ENCODE results near the gene CAPG. TPM values are rescaled to one million over a fixed set of nuclear protein-coding genes. Genes with fewer than 3 reads are reported as not detected.

CAPG gene
- total RNA-seq, 1 donor from 2014 or later: 441 TPM

GRCh38 chr2:85355521-85355920, 54.6 kb downstream of the CAPG start:
- H3K4me3 ChIP-seq (ENCODE audit: low read depth, low read length): peak overlapping the region; percentile 99
- no peak for DNase-seq (ENCODE audit: low read depth)
- no peak for TF ChIP-seq CTCF (conservative IDR thresholded peaks at IDR 0.05; ENCODE audit: low read depth, low read length)

DNA sequence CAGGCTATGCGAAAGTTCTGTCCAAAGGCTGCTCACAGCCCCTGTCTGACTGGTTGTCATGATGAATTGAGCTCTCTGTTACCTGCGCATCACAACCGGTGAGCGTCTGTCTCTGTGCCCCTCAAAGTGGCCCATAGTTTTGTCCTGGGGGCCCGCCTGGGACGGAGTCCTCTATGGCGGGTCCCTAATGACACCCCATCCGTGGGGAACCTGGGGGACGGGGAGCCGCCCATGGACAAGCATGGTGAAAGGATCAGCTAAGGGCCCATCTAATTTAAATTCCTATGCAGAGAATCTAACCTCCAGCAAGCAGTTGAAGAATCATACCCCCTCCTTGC, 55.1 kb downstream of the CAPG start:
- DNase-seq (ENCODE audit: low read depth): no peak
- TF ChIP-seq CTCF (conservative IDR thresholded peaks at IDR 0.05; ENCODE audit: low read depth, low read length): no peak
- peak overlapping the region; percentile 99 for H3K4me3 ChIP-seq (ENCODE audit: low read depth, low read length)

GRCh38 chr2:85354286-85355072, 55.7 kb downstream of the CAPG start, which contains the start of the genes ELMOD3 and RETSAT:
ELMOD3 (plus strand) TSS chr2:85354769; CDS start chr2:85357199, 2,430 bp downstream.
RETSAT (minus strand) TSS chr2:85354528; CDS start chr2:85354507, 21 bp downstream.
- TF ChIP-seq CTCF (conservative IDR thresholded peaks at IDR 0.05; ENCODE audit: low read depth, low read length): no peak
- H3K4me3 ChIP-seq (ENCODE audit: low read depth, low read length): peak within 1 kb of the TSS; percentile 99
- peak; percentile 95 for DNase-seq (ENCODE audit: low read depth)

GRCh38 chr2:85353876-85354285, 56.3 kb downstream of the CAPG start:
- no peak for DNase-seq (ENCODE audit: low read depth)
- TF ChIP-seq CTCF (conservative IDR thresholded peaks at IDR 0.05; ENCODE audit: low read depth, low read length): no peak
- H3K4me3 ChIP-seq (ENCODE audit: low read depth, low read length): peak overlapping the region; percentile 99

DNA sequence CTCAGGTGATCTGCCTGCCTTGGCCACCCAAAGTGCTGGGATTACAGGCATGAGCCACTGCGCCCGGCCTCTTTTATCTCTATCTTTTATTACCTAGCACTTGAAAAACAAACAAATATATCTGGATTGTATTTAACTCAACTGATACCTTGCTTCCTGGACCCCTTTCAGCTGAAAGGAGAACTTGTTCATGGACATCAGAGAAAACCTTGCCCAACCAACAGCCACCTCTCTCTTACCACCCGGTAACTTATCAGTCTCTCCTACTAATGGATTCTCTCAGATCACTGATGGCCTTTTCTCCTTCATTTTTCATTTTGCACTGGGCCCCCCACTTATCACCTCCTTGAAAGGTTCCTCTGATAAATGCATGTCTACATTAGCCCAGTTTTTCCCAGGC, 62.6 kb downstream of the CAPG start:
- TF ChIP-seq CTCF (conservative IDR thresholded peaks at IDR 0.05; ENCODE audit: low read depth, low read length): no peak
- DNase-seq (ENCODE audit: low read depth): no peak
- H3K4me3 ChIP-seq (ENCODE audit: low read depth, low read length): no peak overlapping the region

Other genes with a start within 250 kb of the CAPG start
- 72.4 and 74.7 TPM in 2 replicates for gene TGOLN2, start 82.4 kb downstream of the CAPG start, total RNA-seq
- gene RETSAT, start 55.8 kb downstream of the CAPG start, total RNA-seq: 26.3 and 29.1 TPM in 2 replicates
- 9.5 and 11.9 TPM in 2 replicates for gene ELMOD3, start 55.6 kb downstream of the CAPG start, total RNA-seq
- gene SH2D6, start 8.3 kb upstream of the CAPG start, total RNA-seq: not detected in 2 replicates
- gene MAT2A, start 128.8 kb upstream of the CAPG start, total RNA-seq: 64.6 and 134 TPM in 2 replicates
- gene GGCX, start 151.1 kb upstream of the CAPG start, total RNA-seq: 35.1 and 58.2 TPM in 2 replicates
- gene VAMP8, start 167.2 kb upstream of the CAPG start, total RNA-seq: 86.5 and 152 TPM in 2 replicates
- gene VAMP5, start 174.1 kb upstream of the CAPG start, total RNA-seq: 25.0 and 28.9 TPM in 2 replicates
- gene RNF181, start 185.4 kb upstream of the CAPG start, total RNA-seq: 187 and 280 TPM in 2 replicates
- 4.8 and 7.4 TPM in 2 replicates for gene TMEM150A, start 192.3 kb upstream of the CAPG start, total RNA-seq
- 9.9 and 16.5 TPM in 2 replicates for gene C2orf68, start 201.7 kb upstream of the CAPG start, total RNA-seq
- gene USP39, start 205.8 kb upstream of the CAPG start, total RNA-seq: 89.3 and 97.4 TPM in 2 replicates